Activated CD4-positive, alpha-beta T cell treated with anti-CD3 and anti-CD28 coated beads for 48 hours (primary cell): ENCODE measurements around the gene SUPT16H.
"Not testable (repeated sequence)": the region's sequence is repeated elsewhere in the genome, so short reads cannot be mapped to it uniquely, and the experiment has no call there.

Experiments
- DNase-seq: peaks from one replicate; pipeline ENCODE4 v3.0.0-alpha.2; 2020

SUPT16H gene

DNA sequence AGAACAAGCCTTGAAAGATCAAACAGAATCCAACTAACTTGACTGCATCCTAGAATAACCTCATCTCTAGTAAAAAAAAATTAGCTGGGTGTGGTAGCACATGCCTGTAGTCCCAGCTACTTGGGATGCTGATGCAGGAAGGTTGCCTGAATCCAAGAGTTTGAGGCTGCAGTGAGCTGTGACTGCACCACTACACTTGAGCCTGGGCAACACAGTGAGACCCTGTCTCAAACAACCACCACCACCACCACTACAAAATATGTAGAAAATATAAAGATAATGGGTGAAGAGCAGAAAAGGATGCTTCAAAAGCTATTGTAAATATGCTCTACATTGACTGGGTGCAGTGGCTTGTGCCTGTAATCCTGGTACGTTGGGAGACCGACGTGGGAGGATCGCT, 27.3 kb downstream of the SUPT16H start:
- no peak for DNase-seq

DNA sequence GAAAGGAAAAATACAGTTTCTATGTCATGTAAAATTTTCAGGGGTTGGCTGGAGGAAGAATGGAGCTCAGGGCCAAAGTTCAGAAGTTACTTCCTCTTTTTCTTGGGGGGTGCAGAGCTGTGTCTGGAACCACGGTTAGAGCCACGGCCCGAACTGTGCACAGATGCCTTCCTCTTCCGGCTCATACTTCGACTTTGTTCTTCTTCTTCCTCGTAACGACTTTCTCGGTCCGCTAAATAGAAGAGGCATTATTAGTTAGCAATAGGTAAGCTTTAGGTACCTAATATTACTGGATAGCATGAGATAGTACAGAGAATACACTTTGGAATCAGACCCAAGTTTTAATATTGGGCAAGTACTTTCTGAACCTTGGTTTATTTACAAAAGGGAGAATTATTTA, 31.2 kb downstream of the SUPT16H start:
- DNase-seq = no peak

DNA sequence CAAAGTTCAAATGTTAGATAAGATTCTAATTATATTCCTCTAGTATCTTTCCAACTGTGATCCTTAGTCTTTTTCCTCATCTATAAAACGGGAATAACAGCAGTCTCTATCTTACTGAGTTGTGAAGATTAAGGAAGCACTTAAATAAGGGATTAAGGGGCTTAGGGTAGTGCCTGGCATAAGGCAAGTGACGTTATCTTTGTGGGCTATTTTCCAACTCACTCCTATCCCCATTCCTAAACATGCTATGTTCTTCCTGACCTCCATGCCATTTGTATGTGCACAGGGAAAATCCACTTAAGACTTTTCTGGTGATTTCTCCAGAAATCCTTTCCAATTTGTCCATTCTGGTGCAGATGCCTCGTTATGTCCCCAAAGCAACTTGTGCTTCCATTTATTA, 33.3 kb downstream of the SUPT16H start:
- no peak for DNase-seq

DNA sequence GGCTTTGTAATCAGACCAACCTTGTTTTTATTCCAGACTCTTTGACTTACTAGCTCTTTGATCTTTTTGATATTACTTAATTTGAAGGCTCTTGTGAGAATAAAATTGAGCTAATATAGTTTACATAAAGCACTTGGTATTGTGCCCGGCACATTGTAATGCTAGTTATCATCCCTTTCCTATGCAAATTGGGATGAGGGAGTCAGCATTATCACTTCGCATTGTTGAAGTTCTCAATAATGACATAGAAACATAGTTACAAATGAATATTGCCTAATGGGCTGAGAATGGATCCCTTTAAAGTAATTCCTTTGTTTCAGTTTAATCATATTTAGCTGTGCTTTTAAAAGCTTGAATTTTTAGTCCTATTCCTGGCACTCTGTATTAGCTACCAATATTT, 36.6 kb downstream of the SUPT16H start:
- DNase-seq = no peak

DNA sequence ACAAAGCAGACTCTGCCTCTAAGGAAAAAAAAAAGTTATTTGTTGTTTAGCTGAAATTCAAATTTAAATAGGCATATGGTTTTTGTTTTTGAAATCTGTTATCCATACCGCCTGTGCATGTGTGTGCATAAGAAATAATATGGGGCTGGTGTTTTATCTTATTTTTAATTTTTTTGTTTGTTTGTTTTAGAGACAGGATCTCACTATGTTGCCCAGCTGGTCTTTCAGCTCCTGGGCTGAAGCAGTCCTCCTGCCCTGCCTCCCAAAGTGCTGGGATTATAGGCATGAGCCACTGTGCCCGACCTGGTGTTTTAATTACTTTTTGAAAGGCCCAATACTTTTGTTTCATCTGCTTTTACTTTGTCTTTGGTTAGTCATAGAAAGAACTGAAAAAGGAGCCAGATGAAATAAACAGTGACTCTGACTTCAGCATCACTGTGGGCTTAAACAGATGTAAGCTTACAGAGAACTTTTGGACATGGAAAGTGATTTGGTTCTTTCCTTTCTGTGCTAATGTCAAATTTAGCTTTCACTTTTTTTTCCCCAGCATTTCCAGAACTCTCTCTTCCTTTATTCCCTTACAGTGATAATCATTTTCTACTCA, 37.2 kb downstream of the SUPT16H start:
- DNase-seq = no peak

DNA sequence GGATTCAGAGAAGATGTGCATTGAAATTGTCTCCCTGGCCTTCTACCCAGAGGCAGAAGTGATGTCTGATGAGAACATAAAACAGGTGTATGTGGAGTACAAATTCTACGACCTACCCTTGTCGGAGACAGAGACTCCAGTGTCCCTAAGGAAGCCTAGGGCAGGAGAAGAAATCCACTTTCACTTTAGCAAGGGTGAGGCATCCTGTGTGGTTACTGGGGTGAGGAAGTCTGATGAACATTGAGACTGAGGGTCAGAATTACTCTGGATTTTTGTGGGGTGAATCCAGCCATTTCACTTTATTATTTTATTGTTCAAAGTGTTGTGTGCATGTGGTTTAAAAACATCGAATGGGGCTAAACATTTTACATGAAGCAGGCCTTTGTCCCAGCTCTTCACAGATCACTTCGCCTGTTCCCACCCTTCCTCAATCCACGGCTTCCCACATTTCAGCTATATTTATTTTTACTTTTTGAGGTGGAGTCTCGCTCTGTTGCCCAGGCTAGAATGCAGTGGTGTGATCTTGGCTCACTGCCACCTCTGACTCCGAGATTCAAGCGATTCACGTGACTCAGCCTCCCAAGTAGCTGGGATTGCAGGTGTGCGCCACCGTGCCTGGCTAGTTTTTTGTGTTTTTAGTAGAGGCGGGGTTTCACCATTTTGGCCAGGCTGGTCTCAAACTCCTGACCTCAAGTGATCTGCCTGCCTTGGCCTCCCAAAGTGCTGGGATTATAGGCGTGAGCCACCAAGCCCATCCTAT, 40.6 kb downstream of the SUPT16H start:
- no peak for DNase-seq

DNA sequence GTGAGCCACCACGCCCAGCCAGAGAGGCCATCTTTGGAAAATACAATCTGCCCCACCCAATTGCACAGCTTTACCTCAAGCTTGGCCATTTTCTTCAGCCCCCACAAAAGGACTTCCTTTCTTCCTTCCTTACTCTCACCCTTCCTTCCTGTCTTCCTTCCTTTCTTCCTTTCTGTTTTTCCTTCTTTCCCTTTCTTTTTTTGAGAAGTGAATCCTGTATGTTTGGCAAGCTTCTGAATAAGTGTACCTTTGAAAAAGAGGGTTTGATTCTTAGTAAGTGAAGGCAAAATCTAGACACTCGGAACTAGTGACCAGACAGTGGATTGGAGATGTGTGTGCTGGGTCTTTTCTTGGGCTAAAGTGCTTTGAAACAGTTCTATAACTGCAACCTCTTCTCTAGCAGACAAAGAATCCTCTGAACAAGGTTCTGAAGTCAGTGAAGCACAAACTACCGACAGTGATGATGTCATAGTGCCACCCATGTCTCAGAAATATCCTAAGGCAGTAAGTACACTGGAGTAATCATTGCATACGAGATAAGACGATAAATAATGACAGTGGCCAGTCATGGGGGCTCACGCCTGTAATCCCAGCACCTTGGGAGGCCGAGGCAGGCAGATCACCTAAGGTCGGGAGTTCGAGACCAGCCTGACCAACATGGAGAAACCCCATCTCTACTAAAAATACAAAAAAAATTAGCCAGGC, 49.5 kb downstream of the SUPT16H start:
- DNase-seq = no peak

DNA sequence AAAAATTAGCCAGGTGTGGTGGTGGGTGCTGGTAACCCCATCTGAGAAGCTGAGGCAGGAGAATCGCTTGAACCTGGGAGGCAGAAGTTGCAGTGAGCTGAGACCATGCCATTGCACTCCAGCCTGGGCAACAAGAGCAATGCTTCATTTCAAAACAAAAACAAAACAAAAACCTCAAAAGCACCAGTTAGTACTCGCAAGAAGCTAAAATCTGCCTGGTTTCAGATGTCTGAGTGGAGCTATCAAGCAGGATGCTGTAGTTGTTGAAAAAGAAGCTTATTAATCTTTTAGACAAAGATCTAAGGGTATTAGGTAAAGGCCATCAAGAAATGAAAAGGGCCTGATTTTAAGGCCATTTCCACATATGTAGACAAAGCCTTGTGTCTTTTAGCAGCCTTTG, 50.9 kb downstream of the SUPT16H start:
- no peak for DNase-seq

DNA sequence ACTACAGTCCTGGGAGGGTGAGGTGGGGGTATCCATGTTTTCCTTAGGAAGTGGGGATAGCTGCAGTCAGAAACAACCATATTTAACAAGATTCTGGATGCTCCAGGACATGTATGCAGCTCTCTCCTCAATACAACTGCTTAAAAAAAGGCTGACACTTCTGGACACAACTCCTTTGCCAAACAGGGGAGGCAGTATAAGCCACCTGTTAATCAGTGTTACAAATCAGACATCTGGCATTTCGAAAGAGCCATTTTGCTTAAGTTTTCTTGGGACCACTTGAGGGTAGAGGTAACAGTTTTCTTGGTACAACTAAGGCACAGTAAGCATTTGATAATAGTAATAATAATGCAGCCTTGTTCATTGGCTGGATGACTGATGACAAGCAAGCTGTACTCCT, 56.8 kb downstream of the SUPT16H start:
- DNase-seq = no peak

DNA sequence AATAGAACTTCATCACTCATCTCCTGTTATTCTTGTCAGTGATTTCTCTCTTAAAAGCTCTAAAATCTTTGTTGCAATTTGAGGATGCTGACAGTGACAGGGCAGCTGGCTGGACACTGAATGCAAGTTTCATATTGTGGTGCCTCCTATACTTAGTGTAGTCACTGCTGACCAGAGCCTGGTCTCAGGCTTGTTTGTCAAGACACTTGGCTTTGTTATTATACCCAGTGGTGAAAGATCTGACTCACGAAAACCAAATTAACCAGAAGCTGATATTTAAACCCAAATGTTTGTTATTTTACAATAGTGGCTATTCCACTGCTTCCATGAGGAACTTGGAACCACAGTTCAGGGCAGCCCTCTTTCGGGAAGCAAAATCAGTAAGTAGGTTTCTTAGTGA, 61.1 kb downstream of the SUPT16H start:
- DNase-seq = no peak

DNA sequence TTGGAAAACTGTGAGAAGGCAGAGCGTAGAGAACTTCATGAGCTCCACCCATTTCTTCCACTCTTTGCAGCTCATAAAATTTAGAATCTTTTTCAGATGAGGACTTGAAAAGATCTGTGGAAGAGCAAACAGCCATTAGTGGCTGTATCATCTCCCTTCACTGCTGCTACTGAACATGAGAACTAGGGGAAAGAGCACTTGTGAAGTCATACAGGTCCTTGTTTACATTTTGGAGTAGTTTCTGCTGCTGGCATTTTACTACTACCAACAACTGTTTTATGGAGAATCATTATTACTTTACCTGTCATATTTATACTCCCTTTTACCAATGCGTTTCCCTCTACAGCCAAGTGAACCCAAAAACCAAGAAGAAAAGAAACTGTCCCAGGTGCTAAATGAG, 62.9 kb downstream of the SUPT16H start:
- no peak for DNase-seq

DNA sequence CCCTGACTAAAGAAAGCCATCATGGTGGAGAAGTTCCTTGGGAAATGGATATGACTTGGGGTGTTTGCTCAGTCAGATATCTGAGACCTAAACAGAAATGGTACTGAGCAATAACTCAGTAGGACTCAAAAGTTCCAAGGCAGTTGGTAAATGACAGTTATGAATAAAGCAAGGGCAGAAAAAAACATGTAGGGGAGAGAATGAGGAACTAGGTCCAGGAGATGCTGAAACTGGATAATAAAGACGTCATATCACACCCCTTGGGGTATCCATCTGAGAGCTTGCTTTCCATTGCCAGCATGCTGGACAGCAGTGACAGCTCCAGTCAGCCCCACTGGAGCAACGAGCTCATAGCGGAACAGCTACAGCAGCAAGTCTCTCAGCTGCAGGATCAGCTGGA, 66.4 kb downstream of the SUPT16H start:
- DNase-seq = no peak

DNA sequence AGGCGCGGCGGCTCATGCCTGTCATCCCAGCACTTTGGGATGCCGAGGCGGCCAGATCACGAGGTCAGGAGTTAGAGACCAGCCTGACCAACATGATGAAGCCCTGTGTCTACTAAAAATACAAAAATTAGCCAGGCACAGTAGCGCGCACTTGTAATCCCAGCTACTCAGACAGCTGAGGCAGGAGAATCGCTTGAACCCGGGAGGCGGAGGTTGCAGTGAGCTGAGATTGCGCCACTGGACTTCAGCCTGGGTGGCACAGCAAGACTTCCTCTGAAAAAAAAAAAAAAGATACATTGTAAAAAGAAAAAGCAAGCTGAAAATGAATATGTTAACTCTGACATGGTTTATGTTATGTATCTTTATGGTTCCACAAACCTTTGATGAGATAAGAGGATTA, 70.3 kb downstream of the SUPT16H start:
- DNase-seq = no peak

DNA sequence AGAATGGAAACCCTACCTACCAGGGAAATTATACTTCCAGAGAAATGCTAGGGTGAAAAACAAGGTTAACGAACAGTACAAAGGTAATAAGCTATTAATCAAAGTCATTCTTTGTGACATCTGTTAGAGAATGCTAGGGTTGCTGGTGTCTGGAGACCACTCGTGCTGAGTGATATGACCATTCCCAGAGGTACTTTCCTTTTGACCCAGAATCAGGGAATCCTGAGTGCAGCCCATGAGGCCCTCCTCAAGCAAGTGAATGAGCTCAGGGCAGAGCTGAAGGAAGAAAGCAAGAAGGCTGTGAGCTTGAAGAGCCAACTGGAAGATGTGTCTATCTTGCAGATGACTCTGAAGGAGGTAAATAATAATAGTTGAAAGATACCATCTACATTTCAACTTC, 72.2 kb downstream of the SUPT16H start:
- DNase-seq = no peak

DNA sequence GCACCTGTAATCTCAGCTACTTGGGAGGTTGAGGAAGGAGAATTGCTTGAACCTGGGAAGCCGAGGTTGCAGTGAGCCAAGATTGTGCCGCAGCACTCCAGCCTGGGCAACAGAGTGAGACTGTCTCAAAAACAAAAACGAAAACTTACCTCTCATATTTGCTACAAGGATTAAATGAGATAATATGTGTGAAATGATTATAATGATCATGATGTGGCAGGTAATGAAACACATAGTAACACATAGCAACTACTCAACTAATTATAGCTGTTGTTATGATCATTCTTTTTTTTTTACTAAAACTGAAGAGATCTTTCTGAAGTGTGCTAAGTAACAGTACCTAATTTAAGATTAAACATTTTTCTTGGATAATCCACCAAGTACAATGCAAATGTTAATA, 73.9 kb downstream of the SUPT16H start:
- DNase-seq = no peak

DNA sequence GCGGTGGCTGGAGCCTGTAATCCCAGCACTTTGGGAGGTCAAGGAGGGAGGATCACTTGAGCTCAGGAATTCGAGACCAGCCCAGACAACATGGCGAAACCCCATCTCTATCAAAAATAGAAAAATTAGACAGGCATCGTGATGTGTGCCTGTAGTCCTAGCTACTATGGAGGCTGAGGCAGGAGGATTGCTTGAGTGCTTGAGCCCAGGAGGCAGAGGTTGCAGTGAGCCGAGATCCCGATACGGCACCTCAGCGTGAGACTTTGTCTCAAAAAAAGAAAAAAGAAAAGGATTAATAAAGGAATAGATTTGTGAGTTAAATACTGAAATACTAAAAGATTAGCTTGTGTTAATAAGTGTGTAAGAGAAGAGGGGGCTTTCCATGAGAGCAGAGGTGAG, 74.6 kb downstream of the SUPT16H start:
- DNase-seq = peak; percentile 7

DNA sequence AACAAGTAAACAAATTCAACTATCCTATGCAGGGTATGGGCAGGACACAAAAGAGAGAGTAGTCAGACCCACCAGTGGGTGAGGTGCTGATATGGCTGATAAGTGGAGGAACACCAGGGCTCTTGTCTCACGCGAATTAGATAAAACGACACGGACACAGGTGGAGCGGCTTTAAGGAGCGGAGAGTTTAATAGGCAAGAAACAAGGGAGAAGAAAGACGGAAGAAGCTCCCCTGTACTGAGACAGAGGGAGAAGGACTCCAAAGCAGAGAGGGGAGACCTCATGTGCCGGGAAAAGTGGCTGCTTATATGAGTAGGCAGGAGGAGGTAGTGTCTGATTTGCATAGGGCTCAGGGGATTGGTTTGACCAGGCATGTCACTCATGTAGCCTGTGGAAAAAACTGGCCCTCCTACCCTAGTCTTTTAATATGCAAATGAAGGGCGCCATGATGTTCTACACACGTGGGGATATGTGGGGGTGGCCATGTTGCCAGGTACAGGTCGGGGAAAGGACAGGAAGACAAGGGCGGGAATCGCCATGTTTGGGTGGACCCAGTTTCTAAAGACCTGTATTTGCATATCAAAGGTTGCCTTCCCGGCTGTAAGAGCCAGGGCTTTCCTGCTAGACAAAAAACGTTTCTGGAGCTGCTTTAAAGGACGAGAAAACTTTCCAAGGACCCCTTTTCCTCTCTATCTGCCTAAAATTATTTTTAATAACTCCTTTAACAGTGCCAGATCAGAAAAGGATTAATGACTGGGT, 75.2 kb downstream of the SUPT16H start:
- DNase-seq = peak; percentile 87

DNA sequence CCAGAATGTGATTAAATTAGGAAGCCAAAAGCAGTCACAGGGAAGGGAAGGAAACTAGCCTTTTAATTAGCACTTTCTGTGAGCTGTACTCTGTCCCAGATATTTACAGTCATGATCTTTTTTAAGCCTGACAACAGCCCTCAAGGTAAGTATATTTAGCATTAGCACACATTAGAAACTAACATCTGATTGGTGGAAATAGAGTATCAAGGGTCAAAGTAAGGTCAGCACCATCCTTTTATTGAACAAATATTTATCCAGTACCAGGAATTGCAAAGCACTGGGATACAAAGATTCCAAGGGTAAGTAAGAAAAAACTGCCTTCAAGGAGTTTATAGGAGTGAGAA, 75.7 kb downstream of the SUPT16H start:
- no peak for DNase-seq

DNA sequence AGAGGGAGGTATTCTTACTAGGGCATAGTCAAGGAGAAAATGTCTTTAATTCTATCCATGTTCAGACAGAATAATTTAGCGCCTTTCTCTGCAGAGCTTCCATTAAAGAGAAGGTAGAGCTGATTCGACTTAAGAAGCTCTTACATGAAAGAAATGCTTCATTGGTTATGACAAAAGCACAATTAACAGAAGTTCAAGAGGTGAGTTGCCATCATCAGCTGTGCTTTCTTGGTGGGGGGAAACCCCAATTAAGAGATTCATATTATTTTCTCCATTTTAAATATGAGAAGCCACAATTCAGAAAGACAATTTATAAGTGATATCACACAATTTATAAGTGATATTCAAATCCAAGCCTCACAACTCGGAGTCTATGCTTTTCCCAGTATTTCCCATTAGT, 76.2 kb downstream of the SUPT16H start:
- no peak for DNase-seq

DNA sequence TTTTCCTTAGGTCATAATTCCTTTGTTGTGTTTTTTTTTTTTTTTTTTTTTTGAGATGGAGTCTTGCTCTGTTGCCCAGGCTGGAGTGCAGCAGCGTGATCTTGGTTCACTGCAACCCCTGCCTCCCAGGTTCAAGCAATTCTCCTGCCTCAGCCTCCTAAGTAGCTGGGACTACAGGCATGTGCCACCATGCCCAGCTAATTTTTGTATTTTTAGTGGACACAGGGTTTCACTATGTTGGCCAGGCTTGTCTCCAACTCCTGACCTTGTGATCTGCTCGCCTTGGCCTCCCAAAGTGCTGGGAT, 81.0 kb downstream of the SUPT16H start:
- DNase-seq = not testable (repeated sequence)

DNA sequence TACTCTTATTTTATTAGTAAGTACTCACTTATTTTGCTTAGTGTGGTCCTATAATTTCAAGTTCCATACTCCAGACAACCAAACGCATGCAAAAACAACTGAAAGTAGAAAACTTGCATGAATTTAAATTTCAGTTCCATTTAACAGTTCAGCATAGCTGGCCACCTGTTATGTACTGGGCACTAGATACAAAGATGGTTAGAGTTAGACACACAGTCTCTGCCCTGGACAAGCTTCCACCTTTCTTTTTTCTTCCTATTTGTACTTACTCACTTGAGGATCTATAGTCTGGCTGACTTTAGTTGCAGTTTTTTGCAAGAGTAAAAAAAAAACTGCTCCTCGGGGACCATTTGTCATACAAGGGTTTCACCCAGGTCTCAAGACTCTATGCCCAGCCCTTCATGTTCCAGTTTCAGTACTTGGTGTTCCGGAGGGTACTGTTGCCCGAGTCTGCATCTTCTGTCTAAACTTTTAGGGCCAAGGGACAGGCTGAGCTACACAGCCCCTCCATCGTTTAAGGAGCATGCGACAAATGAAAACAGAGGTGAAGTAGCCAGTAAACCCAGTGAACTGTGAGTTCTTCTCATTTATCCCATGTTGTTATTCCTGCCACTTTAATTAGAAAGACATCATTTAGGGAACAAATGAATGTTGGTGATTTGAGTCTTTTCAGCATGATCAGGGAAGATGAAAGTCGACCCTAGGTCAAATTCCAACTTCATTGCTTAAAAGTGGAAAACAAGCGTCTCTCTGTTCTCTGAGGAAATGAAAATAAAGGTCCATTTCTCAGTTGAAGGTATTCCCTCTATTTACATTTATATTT, 81.6 kb downstream of the SUPT16H start:
- no peak for DNase-seq
